IMR-90 (cell line): ENCODE data around the gene PCDHGA5. TPM values are rescaled to one million over a fixed set of nuclear protein-coding genes. Genes with fewer than 3 reads are reported as not detected.

Experiments
- ATAC-seq: fragments of 200-7000 bp; cut with Tn5 transposase; 2 replicates; pipeline ENCODE4 v1.9.1; 2020; ENCODE audit warnings: low read depth, mild to moderate bottlenecking, moderate library complexity
- BruUV-seq: library from RNA; stranded (reverse); fragments of 400-500 nt; replicated peaks from 2 replicates; lab custom pipeline; 2021; lab: Mats Ljungman, UMichigan
- CTCF ChIA-PET: fragments of 300-600 bp; formaldehyde crosslinking; extraction: SDS; loops from one replicate; lab custom pipeline; 2021; ENCODE audit warnings: antibody characterized with exemption; lab: Yijun Ruan, JAX
- POLR2A ChIA-PET: fragments of 300-600 bp; sonication (Branson Sonifier 250); formaldehyde crosslinking; loops from one replicate; lab custom pipeline; 2022; ENCODE audit warnings: antibody characterized with exemption; ENCODE audit not compliant: unreplicated experiment; lab: Charles Lee
- DNase-seq: peaks from one replicate; pipeline ENCODE4 v3.0.0; 2013
- H2AFZ ChIP-seq: replicated peaks from 2 replicates; pipeline ENCODE3; 2013; ENCODE audit warnings: low read length, mild to moderate bottlenecking; ENCODE audit not compliant: poor library complexity
- H2AK5ac ChIP-seq: 2 replicates; pipeline ENCODE4 v1.6.1; 2013; ENCODE audit warnings: low read depth, low read length, inconsistent platforms
- H2AK9ac ChIP-seq: replicated peaks from 2 replicates; pipeline ENCODE3; 2013; ENCODE audit warnings: mild to moderate bottlenecking, low read depth, low read length, moderate library complexity; ENCODE audit not compliant: poor library complexity
- H2BK120ac ChIP-seq: 2 replicates; pipeline ENCODE4 v1.6.1; 2013; ENCODE audit warnings: low read depth, low read length, inconsistent platforms
- H2BK15ac ChIP-seq: 3 replicates; pipeline ENCODE4 v1.6.1; 2013; ENCODE audit warnings: low read depth, low read length, inconsistent platforms
- H2BK20ac ChIP-seq: 2 replicates; pipeline ENCODE4 v1.6.1; 2013; ENCODE audit warnings: low read depth, mild to moderate bottlenecking, inconsistent platforms, low read length, moderate library complexity
- H2BK5ac ChIP-seq: 2 replicates; pipeline ENCODE4 v1.6.1; 2013; ENCODE audit warnings: mild to moderate bottlenecking, low read depth, low read length, inconsistent platforms; ENCODE audit not compliant: poor library complexity, severe bottlenecking
- H3K14ac ChIP-seq: replicated peaks from 2 replicates; pipeline ENCODE4 v1.6.1; 2013; ENCODE audit warnings: low read depth, low read length, inconsistent platforms
- H3K18ac ChIP-seq: 2 replicates; pipeline ENCODE4 v1.6.1; 2013; ENCODE audit warnings: low read depth, low read length, control low read depth
- H3K23ac ChIP-seq: 2 replicates; pipeline ENCODE4 v1.6.1; 2013; ENCODE audit warnings: low read depth, low read length, inconsistent platforms
- H3K27ac ChIP-seq: 2 replicates; pipeline ENCODE4 v1.5.1; 2013; ENCODE audit warnings: mild to moderate bottlenecking, control low read depth, low read length; ENCODE audit not compliant: insufficient read depth
- H3K27me3 ChIP-seq: 2 replicates; pipeline ENCODE4 v1.6.1; 2013; ENCODE audit warnings: low read length; ENCODE audit not compliant: control insufficient read depth, insufficient read depth
- H3K36me3 ChIP-seq: 2 replicates; pipeline ENCODE4 v1.6.1; 2013; ENCODE audit warnings: low read length, mixed read lengths; ENCODE audit not compliant: control insufficient read depth, insufficient read depth
- H3K4ac ChIP-seq: 2 replicates; pipeline ENCODE4 v1.6.1; 2013; ENCODE audit warnings: low read depth, low read length, inconsistent platforms
- H3K4me1 ChIP-seq: 2 replicates; pipeline ENCODE4 v1.6.1; 2013; ENCODE audit warnings: low read length, mixed read lengths; ENCODE audit not compliant: control insufficient read depth, insufficient read depth
- H3K4me2 ChIP-seq: 2 replicates; pipeline ENCODE4 v1.6.1; 2013; ENCODE audit warnings: low read depth, mild to moderate bottlenecking, control low read depth, low read length, moderate library complexity
- H3K4me3 ChIP-seq: 2 replicates; pipeline ENCODE4 v1.5.1; 2013; ENCODE audit warnings: low read depth, mild to moderate bottlenecking, control low read depth, low read length, moderate library complexity; ENCODE audit not compliant: insufficient read depth
- H3K56ac ChIP-seq: 2 replicates; pipeline ENCODE4 v1.6.1; 2013; ENCODE audit warnings: low read length, inconsistent platforms; ENCODE audit not compliant: insufficient read depth; ENCODE audit errors: extremely low read depth
- H3K79me1 ChIP-seq, 2 experiments: 2 replicates each; pipeline ENCODE4 v1.6.1; 2013; ENCODE audit warnings: low read length in 2 of 2, inconsistent platforms in 1 of 2, low read depth in 1 of 2
- H3K9ac ChIP-seq: 2 replicates; pipeline ENCODE4 v1.6.1; 2013; ENCODE audit warnings: low read depth, low read length, control low read depth
- H3K9me1 ChIP-seq: 2 replicates; pipeline ENCODE4 v1.6.1; 2013; ENCODE audit warnings: low read length, inconsistent platforms; ENCODE audit not compliant: insufficient read depth
- H3K9me3 ChIP-seq: 2 replicates; pipeline ENCODE4 v1.6.1; 2013; ENCODE audit warnings: low read length; ENCODE audit not compliant: control insufficient read depth, insufficient read depth
- H4K20me1 ChIP-seq: 2 replicates; pipeline ENCODE4 v1.6.1; 2013; ENCODE audit warnings: low read length, inconsistent platforms; ENCODE audit not compliant: insufficient read depth
- H4K5ac ChIP-seq: 2 replicates; pipeline ENCODE4 v1.6.1; 2013; ENCODE audit warnings: mild to moderate bottlenecking, low read depth, low read length, control low read depth
- H4K8ac ChIP-seq, 2 experiments: 2 replicates each; pipeline ENCODE4 v1.6.1; 2013; ENCODE audit warnings: low read depth in 2 of 2, low read length in 2 of 2, control low read depth in 1 of 2, inconsistent platforms in 1 of 2
- H4K91ac ChIP-seq: 2 replicates; pipeline ENCODE4 v1.6.1; 2013; ENCODE audit warnings: low read depth, low read length, inconsistent platforms; ENCODE audit not compliant: insufficient read depth
- BHLHE40 ChIP-seq: fragments of 150-350 bp; IDR thresholded peaks from 2 replicates; pipeline ENCODE4 v1.6.1; 2016; ENCODE audit warnings: mild to moderate bottlenecking, low read depth, low read length
- CHD1 ChIP-seq: IDR thresholded peaks from 2 replicates; pipeline ENCODE4 v1.6.1; 2012; ENCODE audit warnings: low read depth, low read length, improper control_type of control experiment
- ELK1 ChIP-seq: fragments of 150-350 bp; IDR thresholded peaks from 2 replicates; pipeline ENCODE4 v1.6.1; 2016; ENCODE audit warnings: low read depth, mild to moderate bottlenecking, low read length, moderate library complexity, borderline replicate concordance
- FOS ChIP-seq: fragments of 150-350 bp; IDR thresholded peaks from 2 replicates; pipeline ENCODE4 v1.6.1; 2016; ENCODE audit warnings: low read depth, low read length
- MAFK ChIP-seq: IDR thresholded peaks from 2 replicates; pipeline ENCODE4 v1.6.1; 2012; ENCODE audit warnings: low read depth, low read length, improper control_type of control experiment
- MAZ ChIP-seq: IDR thresholded peaks from 2 replicates; pipeline ENCODE4 v1.6.1; 2012; ENCODE audit warnings: low read depth, mild to moderate bottlenecking, low read length, improper control_type of control experiment, moderate library complexity, borderline replicate concordance
- MXI1 ChIP-seq: IDR thresholded peaks from 2 replicates; pipeline ENCODE4 v1.6.1; 2012; ENCODE audit warnings: low read depth, mild to moderate bottlenecking, low read length, moderate library complexity, borderline replicate concordance
- NFE2L2 ChIP-seq: fragments of 150-350 bp; IDR thresholded peaks from 2 replicates; pipeline ENCODE4 v1.6.1; 2016; ENCODE audit warnings: low read depth, mild to moderate bottlenecking, low read length
- POLR2A ChIP-seq: IDR thresholded peaks from 2 replicates; pipeline ENCODE4 v1.6.1; 2012; ENCODE audit warnings: mild to moderate bottlenecking, low read depth, low read length
- RAD21 ChIP-seq: IDR thresholded peaks from 2 replicates; pipeline ENCODE4 v1.6.1; 2012; ENCODE audit warnings: low read length, improper control_type of control experiment
- RCOR1 ChIP-seq: IDR thresholded peaks from 2 replicates; pipeline ENCODE4 v1.6.1; 2012; ENCODE audit warnings: mild to moderate bottlenecking, low read length, improper control_type of control experiment; ENCODE audit not compliant: insufficient replicate concordance
- RFX5 ChIP-seq: IDR thresholded peaks from 2 replicates; pipeline ENCODE4 v1.8.0; 2012; ENCODE audit warnings: low read depth, mild to moderate bottlenecking, low read length, moderate library complexity
- SMC3 ChIP-seq: fragments of 150-350 bp; IDR thresholded peaks from 2 replicates; pipeline ENCODE4 v1.6.1; 2016; ENCODE audit warnings: low read depth, mild to moderate bottlenecking, antibody characterized with exemption, low read length, moderate library complexity
- WGBS, 2 experiments: methylation state at CpG; one replicate each; pipeline versions ENCODE4 v1.1.5 to v1.1.7; 2013; ENCODE audit warnings: missing lambda C conversion rate in 2 of 2; ENCODE audit not compliant: insufficient read length in 1 of 2; ENCODE audit errors: extremely low coverage in 2 of 2; 5-methylcytosine and 5-hydroxymethylcytosine counted together
- dilution Hi-C: fragments of 300-500 bp; cut with HindIII; formaldehyde crosslinking; loops from one replicate; pipeline ENCODE4 v1.14.3; 2018; ENCODE audit warnings: low sequenced_read_pairs; ENCODE audit not compliant: unreplicated experiment
- in situ Hi-C: fragments of 300-500 bp; cut with MboI; formaldehyde crosslinking; loops from 3 replicates; pipeline ENCODE4 v1.14.3; 2019; ENCODE audit warnings: low sequenced_read_pairs, inconsistent platforms, mixed read lengths
- intact Hi-C: fragments of 100-400 bp; cut with micrococcal nuclease; formaldehyde crosslinking; loops from 2 replicates; pipeline ENCODE4 v1.10.0; 2022
- polyA plus RNA-seq, 3 experiments: library from polyadenylated mRNA; depleted of rRNA; stranded (reverse); fragments of >200 nt; gene quantifications; 2 replicates each; pipeline ENCODE4 v1.2.3, GENCODE V29; 2012; ENCODE audit warnings: low replicate concordance in 1 of 3
- total RNA-seq: library from RNA; depleted of rRNA; stranded (reverse); fragments of >200 nt; gene quantifications from 2 replicates; pipeline ENCODE4 v1.2.3, GENCODE V29; 2012
- TF ChIP-seq, protein P1 (sequence below): fragments of 150-350 bp; IDR thresholded peaks from 2 replicates; pipeline ENCODE4 v1.6.1; 2017; ENCODE audit warnings: mild to moderate bottlenecking, antibody characterized with exemption, low read length, low read depth
- TF ChIP-seq, protein P2 (sequence below): conservative IDR thresholded peaks from 2 replicates; pipeline ENCODE4 v1.5.1; 2012; ENCODE audit warnings: mild to moderate bottlenecking, low read depth, low read length, improper control_type of control experiment

PCDHGA5 gene
- total and polyA plus RNA-seq, 2 of the 4 experiments (the other 2 are of a cell fraction), result 1.3 to 2.0 TPM

DNA sequence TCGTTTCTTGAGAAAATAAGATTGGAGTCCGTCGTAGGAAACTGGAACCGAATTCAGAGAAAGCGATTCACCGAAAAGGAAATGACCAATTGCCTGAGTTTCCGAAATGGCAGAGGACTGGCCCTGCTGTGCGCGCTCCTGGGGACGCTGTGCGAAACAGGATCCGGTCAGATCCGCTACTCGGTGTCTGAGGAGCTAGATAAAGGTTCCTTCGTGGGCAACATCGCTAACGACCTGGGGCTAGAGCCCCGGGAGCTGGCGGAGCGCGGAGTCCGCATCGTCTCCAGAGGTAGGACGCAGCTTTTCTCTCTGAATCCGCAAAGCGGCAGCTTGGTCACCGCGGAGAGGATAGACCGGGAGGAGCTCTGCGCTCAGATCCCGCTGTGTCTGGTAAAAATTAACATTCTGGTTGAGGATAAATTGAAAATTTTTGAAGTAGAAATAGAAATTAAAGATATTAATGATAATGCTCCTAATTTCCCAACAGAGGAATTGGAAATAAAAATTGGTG, 20.0 kb upstream of the PCDHGA5 start:
- Histone ChIP-seq H2BK5ac (no peak overlapping the region), H3K23ac (no peak overlapping the region; the same call in 1 of the 2 replicates), H2AK9ac (no peak overlapping the region), H4K91ac (no peak overlapping the region), H4K20me1 (no peaks in the 10 kb centered on the region), H3K36me3 (peaks cover 4% of the 10 kb centered on the region; the same call in 1 of the 2 replicates), H4K8ac (peak overlapping the region in 1 of 2 experiments; percentile 53; a peak in 1 of 4 replicates), H3K9me1 (no peaks in the 10 kb centered on the region), H2AFZ (peak overlapping the region; percentile 87), H2BK15ac (no peak overlapping the region), H2BK120ac (no peak overlapping the region), H3K4me3 (peak overlapping the region; percentile 48), H3K79me1 (no peaks in the 10 kb centered on the region), H2BK20ac (no peak overlapping the region), H3K18ac (peak overlapping the region; percentile 51; the same call in 1 of the 2 replicates), H3K4ac (no peak overlapping the region), H3K4me1 (no peaks in the 10 kb centered on the region), H3K27me3 (no peaks in the 10 kb centered on the region; the same call in 1 of the 2 replicates), H4K5ac (peak overlapping the region; percentile 12; the same call in 1 of the 2 replicates), H3K9me3 (peaks cover 42% of the 10 kb centered on the region), H3K56ac (no peak overlapping the region), H3K4me2 (peak overlapping the region; percentile 58; the same call in 1 of the 2 replicates), H3K14ac (0 out of 2 replicates have a peak overlapping the region, but pooled peaks have one; percentile 3), H3K9ac (peak overlapping the region; percentile 21), H3K27ac (peak overlapping the region; percentile 44), H2AK5ac (no peak overlapping the region)
- in situ Hi-C loops (no loop called here), intact Hi-C loops (no loop called here), dilution Hi-C loops (no loop called here)
- POLR2A ChIA-PET, result no interaction called here
- ATAC-seq (peak; percentile 48), DNase-seq (no peak)
- CTCF ChIA-PET, result no interaction called here
- BruUV-seq, result no TSS peak
- TF ChIP-seq SMC3 (no peak), MAFK (no peak), CHD1 (no peak), FOS (no peak), MAZ (no peak), ELK1 (no peak), NFE2L2 (no peak), RAD21 (no peak), RCOR1 (no peak), BHLHE40 (no peak), POLR2A (no peak), RFX5 (no peak), MXI1 (no peak)
- TF ChIP-seq, protein P1, sequence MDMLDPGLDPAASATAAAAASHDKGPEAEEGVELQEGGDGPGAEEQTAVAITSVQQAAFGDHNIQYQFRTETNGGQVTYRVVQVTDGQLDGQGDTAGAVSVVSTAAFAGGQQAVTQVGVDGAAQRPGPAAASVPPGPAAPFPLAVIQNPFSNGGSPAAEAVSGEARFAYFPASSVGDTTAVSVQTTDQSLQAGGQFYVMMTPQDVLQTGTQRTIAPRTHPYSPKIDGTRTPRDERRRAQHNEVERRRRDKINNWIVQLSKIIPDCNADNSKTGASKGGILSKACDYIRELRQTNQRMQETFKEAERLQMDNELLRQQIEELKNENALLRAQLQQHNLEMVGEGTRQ, result no peak
- TF ChIP-seq, protein P2, sequence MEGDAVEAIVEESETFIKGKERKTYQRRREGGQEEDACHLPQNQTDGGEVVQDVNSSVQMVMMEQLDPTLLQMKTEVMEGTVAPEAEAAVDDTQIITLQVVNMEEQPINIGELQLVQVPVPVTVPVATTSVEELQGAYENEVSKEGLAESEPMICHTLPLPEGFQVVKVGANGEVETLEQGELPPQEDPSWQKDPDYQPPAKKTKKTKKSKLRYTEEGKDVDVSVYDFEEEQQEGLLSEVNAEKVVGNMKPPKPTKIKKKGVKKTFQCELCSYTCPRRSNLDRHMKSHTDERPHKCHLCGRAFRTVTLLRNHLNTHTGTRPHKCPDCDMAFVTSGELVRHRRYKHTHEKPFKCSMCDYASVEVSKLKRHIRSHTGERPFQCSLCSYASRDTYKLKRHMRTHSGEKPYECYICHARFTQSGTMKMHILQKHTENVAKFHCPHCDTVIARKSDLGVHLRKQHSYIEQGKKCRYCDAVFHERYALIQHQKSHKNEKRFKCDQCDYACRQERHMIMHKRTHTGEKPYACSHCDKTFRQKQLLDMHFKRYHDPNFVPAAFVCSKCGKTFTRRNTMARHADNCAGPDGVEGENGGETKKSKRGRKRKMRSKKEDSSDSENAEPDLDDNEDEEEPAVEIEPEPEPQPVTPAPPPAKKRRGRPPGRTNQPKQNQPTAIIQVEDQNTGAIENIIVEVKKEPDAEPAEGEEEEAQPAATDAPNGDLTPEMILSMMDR, result no peak
- WGBS, 2 experiments, result 21% methylated on average over 17 of the region's 31 CpGs; no CpG with 5 or more reads in 1 of the 2 experiments
